ENCODE results near the gene SYCE1L. TPM values are rescaled to one million over a fixed set of nuclear protein-coding genes. Genes with fewer than 3 reads are reported as not detected.
"Not testable (repeated sequence)": the region's sequence is repeated elsewhere in the genome, so short reads cannot be mapped to it uniquely, and the experiment has no call there.

SYCE1L gene
- total RNA-seq, 1 donor from 2014 or later = 0.66 TPM

- TF ChIP-seq CTCF (IDR thresholded peaks at IDR 0.05; ENCODE audit: borderline replicate concordance) = no peak
- no peaks in the 10 kb centered on the region for H3K9me3 ChIP-seq (replicated peaks)
- no peaks in the 10 kb centered on the region for H3K4me1 ChIP-seq
- no peak overlapping the region for H3K27ac ChIP-seq (replicated peaks)
- intact Hi-C loops (cut with micrococcal nuclease) = no loop called here
- H3K4me3 ChIP-seq = no peak overlapping the region
- no peak for DNase-seq
- H3K36me3 ChIP-seq = no peaks in the 10 kb centered on the region
- no peaks in the 10 kb centered on the region for H3K27me3 ChIP-seq (ENCODE audit: low read depth)
Observed at GRCh38 chr16:77183137-77183536, 16.1 kb upstream of the SYCE1L start.

GRCh38 chr16:77186298-77186697, 12.9 kb upstream of the SYCE1L start:
- H3K4me3 ChIP-seq; DNase-seq; H3K27ac ChIP-seq (replicated peaks); H3K27me3 ChIP-seq (ENCODE audit: low read depth); H3K9me3 ChIP-seq (replicated peaks); H3K36me3 ChIP-seq; intact Hi-C loops (cut with micrococcal nuclease): not testable (repeated sequence)
- peaks cover 15% of the 10 kb centered on the region for H3K4me1 ChIP-seq

- DNase-seq = no peak
- intact Hi-C loops (cut with micrococcal nuclease) = no loop called here
- Histone ChIP-seq H3K27ac (replicated peaks) (peak overlapping the region; percentile 96), H3K36me3 (peaks cover 22% of the 10 kb centered on the region), H3K27me3 (ENCODE audit: low read depth) (no peaks in the 10 kb centered on the region), H3K9me3 (replicated peaks) (no peaks in the 10 kb centered on the region), H3K4me1 (peaks cover 36% of the 10 kb centered on the region), H3K4me3 (peak overlapping the region; percentile 81)
- no peak for TF ChIP-seq CTCF (IDR thresholded peaks at IDR 0.05; ENCODE audit: borderline replicate concordance)
Observed at GRCh38 chr16:77190190-77190477, 9.1 kb upstream of the SYCE1L start.

- Histone ChIP-seq H3K4me3 (peak within 1 kb of the TSS; percentile 81), H3K4me1 (peaks cover 36% of the 10 kb centered on the region), H3K36me3 (peaks cover 28% of the 10 kb centered on the region), H3K27ac (replicated peaks) (peak within 1 kb of the TSS; percentile 96), H3K27me3 (ENCODE audit: low read depth) (no peaks in the 10 kb centered on the region), H3K9me3 (replicated peaks) (no peaks in the 10 kb centered on the region)
- peak; percentile 97 for DNase-seq
- intact Hi-C loops (cut with micrococcal nuclease) = no loop called here
- peak; percentile 14 for TF ChIP-seq CTCF (IDR thresholded peaks at IDR 0.05; ENCODE audit: borderline replicate concordance)
Observed at GRCh38 chr16:77190478-77191258, 8.5 kb upstream of the SYCE1L start, which contains the start of gene MON1B. Gene MON1B (plus strand): TSS chr16:77191190. CDS start chr16:77191486, 296 bp downstream.

GRCh38 chr16:77191259-77191969, 7.8 kb upstream of the SYCE1L start:
- intact Hi-C loops (cut with micrococcal nuclease) = no loop called here
- Histone ChIP-seq H3K4me1 (peaks cover 36% of the 10 kb centered on the region), H3K9me3 (replicated peaks) (no peaks in the 10 kb centered on the region), H3K4me3 (peak overlapping the region; percentile 81), H3K36me3 (peaks cover 35% of the 10 kb centered on the region), H3K27ac (replicated peaks) (peak overlapping the region; percentile 96), H3K27me3 (ENCODE audit: low read depth) (no peaks in the 10 kb centered on the region)
- TF ChIP-seq CTCF (IDR thresholded peaks at IDR 0.05; ENCODE audit: borderline replicate concordance) = no peak
- DNase-seq = no peak

- H3K27me3 ChIP-seq (ENCODE audit: low read depth) = no peaks in the 10 kb centered on the region
- DNase-seq = no peak
- no peak overlapping the region for H3K4me3 ChIP-seq
- H3K4me1 ChIP-seq = peaks cover 36% of the 10 kb centered on the region
- H3K9me3 ChIP-seq (replicated peaks) = no peaks in the 10 kb centered on the region
- TF ChIP-seq CTCF (IDR thresholded peaks at IDR 0.05; ENCODE audit: borderline replicate concordance) = no peak
- peaks cover 55% of the 10 kb centered on the region for H3K36me3 ChIP-seq
- intact Hi-C loops (cut with micrococcal nuclease) = no loop called here
- H3K27ac ChIP-seq (replicated peaks) = no peak overlapping the region
Observed at GRCh38 chr16:77193377-77193776, 5.8 kb upstream of the SYCE1L start.

Data from left ventricle myocardium inferior (tissue), 1 donor.